Activated CD8-positive, alpha-beta memory T cell treated with anti-CD3 and anti-CD28 coated beads, Interleukin-2, amount 50 U/mL, for 24 hours (primary cell): ENCODE results near the gene C22orf23.

Source experiments
- DNase-seq: peaks from one replicate; pipeline ENCODE4 v3.0.0-alpha.2; 2020; ENCODE audit errors: extremely low read depth

C22orf23 gene

DNA sequence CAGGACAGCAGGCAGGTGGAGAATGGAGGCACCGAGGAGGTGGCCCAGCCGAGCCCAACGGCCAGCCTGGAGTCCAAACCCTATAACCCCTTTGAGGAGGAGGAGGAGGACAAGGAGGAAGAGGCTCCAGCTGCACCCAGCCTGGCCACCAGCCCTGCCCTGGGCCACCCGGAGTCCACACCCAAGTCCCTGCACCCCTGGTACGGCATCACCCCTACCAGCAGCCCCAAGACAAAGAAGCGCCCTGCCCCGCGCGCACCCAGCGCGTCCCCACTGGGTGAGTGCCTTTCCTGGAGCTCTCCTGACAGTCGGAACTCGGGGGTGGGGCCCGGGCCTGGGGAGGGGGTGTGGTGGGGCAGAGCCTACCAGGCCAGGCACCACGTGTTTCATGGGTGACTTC lies 27.6 kb downstream of the C22orf23 start:
- DNase-seq: no peak

DNA sequence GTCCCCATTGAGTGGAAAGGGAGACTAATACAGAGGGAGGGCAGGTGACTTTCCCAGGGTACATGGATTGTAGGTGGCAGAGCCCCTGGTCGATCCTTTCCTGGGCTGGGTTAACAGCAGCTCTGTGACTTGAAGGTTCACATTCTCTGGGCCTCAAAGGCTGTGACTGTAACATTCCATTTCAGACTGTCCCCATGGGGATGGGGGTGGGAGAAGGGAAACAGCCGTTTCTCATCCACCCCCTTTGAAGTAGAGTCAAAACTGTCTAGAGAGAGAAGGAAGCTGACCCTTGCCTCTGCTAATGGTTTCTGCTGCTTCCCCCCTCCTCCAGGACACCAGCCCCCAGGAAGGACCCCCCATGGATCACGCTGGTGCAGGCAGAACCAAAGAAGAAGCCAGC lies 28.1 kb downstream of the C22orf23 start:
- no peak for DNase-seq

DNA sequence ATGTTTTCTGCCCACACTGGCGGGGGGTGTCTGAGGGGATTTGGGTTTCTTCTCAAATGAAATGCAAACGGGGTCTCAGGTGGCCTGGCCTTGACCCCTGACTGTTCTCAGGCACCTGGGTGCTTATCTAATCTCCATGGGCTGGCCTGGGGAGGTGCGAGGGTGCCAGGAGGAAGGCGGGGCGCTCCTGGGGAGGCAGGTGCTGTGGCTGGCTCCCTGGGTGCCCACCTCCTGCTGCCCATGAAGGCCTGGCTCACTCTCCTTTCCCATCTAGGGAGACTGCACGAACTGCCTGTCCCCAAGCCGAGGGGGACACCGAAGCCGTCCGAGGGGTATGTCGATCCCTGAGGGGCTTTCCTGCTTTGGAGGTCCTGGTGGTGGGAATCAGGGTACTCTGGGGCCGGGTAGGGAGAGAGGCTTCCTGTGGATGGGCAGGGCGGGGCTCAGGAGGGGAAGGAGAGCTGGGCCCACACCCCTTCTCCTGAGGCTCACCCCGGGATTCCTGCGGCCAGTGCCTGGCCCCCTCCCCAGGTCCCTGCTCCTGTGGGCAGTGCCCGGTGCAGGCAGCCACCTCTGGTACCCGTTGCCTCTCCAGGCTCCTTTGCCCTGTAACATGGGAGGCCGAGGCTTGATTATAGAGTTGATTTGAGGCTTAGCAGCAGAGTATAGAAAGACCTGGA lies 28.9 kb downstream of the C22orf23 start:
- no peak for DNase-seq

DNA sequence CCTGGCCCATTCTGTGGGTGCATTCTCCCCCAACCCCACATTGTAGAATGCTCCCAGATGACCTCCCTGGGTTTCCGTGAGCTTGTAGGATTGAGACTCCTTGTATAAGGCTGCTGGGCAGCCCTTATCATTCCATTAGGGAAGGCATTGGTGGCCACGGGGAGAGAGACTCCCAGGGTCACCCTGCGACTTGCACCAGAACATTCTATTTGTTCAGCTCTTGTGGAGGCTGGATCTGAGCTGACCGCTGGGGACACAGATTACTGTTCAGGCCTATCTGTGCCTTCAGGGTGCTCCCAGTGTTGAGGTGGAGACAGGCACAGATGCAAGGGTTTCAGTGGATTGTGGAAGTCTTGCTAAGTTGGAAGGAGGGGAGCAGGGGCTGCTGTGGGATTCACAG lies 29.5 kb downstream of the C22orf23 start:
- DNase-seq: no peak

DNA sequence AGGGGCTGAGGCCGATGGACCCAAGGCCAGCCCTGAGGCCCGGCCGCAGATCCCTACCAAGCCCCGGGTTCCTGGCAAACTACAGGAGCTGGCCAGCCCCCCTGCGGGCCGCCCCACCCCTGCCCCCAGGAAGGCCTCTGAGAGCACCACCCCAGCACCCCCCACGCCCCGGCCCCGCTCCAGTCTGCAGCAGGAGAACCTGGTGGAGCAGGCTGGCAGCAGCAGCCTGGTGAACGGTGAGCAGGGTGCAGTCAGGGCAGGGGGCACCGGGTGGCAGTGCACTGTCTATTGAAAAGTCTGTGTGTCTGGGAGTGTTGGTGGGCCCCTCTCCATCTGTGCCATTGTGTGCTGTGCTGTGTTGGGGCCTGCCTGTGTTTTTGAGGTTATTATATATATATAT lies 31.2 kb downstream of the C22orf23 start:
- no peak for DNase-seq

DNA sequence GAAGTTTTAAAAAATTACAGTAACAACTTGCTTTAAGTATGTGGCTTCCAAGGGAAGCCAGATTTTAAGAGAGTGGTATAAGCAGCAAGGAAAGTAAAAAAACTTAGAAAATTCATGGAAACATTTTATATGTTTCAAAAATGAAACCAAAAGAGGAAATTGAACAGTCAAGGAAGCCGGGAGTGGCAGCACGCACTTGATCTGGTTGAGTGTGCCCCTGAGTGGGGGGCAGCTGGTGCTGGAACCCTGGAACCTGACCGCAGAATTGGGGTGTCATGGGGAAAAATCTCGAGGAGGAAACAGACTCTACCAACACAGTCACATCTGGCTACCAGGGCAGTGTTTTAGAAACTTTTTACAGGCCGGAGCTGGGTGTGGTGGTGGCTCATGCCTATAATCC lies 33.3 kb downstream of the C22orf23 start:
- DNase-seq: no peak

DNA sequence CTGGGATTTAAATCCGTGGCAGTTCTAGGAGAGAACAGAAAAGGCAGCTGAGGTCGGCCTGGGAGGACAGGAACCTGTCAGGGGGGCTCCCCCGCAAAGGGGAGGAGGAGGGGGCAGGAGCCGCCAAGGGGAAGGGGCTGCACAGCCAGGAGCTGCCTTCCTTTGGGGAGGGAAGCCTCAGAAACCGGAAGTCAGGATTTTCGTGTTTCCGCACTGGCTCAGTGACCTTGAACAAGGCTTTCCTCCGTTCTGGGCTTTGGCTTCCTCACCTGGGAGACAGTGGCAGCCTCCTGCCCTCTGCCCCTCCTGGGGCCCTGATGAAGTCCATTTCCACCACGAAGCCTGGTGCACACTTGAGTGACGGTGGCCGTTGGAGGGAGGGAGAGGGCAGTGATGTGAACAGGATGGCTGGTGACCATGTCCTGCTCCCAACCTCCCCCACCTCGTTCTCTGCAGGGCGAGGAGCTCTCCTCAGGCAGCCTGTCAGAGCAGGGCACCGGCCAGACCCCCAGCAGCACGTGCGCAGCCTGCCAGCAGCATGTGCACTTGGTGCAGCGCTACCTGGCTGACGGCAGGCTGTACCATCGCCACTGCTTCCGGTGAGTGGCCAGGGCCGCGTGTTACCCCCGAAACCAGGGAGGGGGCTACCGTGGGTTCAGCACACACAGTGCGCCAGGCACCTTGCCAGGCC lies 34.7 kb downstream of the C22orf23 start:
- no peak for DNase-seq

DNA sequence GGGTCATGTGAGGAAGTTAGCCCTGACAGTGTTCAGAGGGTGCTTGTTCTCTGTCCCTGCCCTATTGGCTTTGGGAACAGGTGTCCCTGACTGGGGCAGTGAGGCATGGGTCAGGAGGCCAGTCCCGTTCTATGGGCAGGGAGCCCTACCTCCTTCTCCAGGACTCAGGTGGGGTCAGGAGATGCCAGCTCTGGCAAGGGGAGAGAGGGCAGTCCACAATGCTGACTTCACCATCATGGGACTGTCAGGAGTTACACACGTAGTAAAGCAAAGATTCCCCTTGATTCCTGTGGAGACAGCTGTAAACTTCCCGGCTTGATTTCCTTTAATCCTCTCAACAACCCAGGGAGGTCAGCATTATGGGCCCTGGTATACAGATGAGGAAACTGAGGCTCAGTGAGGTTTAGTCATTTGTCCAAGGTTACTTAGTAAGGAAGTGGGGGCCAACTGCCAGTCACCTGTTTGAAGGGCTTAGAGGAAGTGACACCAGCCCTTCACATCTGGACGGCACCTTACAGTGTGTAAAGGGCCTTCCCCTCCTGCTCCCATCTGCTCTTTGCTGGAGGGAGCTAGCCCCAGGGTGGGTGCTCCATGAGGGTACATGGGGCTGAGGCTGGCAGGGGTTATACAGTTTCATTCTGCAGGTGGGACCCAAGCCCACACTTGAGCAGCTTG lies 35.4 kb downstream of the C22orf23 start:
- DNase-seq: no peak

DNA sequence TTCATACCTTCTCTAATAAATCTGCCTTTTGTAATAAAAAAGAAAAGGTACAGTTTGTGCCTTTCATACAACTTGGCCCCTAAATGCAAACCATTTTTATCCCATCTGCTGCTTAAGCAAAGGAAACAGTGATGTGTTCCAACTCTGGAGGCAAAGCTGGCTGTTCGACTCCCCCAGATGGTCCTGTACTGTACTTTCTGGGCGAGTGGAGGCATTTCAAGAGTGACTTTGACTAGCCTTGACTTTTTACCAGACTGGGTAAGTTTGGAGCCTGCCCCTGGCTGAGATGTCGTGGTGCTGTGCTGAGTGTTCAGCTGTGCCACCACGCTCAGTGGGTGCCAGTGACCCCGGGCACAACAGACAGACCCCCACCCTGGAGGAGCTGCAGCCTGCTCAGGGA lies 37.1 kb downstream of the C22orf23 start:
- DNase-seq: no peak

DNA sequence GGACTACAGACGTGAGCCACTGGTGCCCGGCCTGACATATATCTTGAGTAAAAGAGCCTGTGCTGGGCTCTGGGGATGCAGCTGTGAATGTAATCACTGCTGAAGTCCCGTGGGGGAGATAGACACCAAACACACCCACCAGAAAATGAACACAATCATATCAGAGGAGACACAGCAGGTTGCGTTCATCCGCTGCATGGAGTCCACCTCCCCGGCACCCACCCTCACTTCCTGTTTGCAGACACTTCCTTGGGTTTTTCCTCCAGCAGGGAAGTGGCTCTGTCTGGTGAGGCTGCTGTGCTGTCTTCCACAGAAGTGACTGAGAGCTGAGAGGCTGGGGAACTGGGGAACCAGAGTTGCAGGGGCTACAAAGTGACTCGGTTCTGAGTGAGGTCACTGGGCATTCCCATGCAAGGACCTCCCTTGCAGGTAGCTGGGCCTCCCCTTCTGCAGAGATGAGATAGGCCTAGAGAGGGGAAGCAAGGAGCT lies 40.1 kb downstream of the C22orf23 start:
- DNase-seq: no peak

DNA sequence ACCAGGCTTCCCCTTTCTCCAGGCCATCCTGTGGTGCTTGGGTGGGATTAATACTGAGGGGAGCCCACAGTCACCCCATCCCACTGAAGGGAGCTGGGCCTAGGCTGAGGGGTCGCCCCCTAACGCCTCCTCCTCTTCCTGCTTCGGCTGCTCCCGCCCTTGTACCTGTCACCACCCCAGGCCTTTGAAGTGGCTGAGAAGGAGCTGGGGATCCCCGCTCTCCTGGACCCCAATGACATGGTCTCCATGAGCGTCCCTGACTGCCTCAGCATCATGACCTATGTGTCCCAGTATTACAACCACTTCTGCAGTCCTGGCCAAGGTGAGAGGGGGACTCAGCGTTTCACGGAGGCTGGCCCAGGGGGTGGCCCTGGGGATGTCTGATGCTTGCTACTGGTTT lies 41.2 kb downstream of the C22orf23 start:
- no peak for DNase-seq

DNA sequence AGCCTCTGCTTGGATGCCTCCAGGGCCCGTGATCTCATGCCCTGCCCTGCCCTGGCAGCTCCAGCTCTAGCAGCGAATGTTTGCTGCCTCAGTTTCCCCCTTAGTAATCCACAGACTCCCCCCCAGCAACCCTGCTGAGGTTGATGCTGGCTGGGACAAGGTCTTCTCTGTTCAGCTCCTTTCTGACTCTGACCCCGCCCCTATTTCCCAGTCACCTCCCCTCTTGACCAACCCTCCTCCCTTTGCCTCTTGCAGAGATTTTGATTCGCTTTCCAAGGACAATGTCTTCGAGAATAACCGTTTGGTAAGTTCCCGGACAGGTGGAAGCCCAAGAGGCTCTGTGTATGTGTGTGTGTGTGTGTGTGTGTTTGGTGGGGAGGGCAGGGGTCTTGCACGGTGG lies 41.7 kb downstream of the C22orf23 start:
- no peak for DNase-seq

DNA sequence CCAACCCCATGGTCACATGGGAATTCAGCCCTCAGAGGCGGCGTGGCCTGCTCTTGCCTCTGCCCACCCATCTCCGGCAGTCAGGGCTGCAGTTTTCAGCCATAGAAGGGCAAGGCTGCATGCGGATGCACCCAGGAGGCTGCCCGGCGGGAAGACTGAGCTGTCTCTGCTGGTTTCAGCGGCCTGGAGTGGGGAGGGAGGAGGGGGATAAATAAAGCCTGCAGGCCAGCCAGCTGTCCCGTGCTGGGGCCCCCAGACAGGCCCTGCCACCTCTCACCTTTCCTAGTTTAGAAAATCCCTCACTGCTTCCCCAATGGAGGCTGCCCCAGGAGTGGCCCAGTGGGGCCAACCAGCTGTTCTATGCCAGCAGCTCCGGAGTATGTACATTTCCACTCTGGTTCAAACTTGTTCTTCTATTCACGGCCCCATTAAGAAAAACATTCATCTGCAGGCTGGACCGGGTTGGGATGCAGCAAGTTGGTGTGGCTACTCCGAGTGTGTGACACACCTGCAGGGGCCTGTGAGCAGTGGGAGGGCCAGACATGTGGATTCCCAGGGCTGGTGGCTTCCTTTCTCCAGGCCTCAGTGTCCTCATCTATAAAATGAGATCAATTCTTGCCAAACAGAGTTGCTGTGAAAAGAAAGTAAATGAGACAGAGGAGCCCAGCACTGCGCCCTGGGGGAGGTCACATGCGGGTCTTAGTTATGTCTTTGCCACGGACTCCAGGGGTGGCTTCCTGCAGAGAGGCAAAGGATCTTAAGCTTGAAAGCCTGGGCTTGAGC lies 42.3 kb downstream of the C22orf23 start:
- DNase-seq: no peak

DNA sequence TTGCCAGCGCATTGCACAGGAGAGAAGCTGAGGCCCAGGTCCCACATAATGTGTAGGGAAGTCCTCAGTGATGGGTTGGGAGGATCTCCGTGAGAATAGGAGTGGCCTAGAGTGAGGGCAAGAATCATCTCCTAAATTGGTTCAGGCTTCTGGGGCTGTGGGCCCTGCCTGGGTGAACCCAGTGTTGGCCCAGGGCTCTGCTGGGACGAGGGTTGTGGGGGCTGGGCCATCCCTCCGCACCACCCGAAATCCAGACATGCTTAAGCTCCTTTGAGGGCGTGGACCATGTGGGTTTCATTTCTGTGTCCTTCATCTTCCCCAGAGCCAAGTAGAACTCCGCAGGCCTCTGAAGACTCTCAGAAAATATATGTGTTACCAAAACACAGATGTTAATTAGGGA lies 43.6 kb downstream of the C22orf23 start:
- DNase-seq: no peak

DNA sequence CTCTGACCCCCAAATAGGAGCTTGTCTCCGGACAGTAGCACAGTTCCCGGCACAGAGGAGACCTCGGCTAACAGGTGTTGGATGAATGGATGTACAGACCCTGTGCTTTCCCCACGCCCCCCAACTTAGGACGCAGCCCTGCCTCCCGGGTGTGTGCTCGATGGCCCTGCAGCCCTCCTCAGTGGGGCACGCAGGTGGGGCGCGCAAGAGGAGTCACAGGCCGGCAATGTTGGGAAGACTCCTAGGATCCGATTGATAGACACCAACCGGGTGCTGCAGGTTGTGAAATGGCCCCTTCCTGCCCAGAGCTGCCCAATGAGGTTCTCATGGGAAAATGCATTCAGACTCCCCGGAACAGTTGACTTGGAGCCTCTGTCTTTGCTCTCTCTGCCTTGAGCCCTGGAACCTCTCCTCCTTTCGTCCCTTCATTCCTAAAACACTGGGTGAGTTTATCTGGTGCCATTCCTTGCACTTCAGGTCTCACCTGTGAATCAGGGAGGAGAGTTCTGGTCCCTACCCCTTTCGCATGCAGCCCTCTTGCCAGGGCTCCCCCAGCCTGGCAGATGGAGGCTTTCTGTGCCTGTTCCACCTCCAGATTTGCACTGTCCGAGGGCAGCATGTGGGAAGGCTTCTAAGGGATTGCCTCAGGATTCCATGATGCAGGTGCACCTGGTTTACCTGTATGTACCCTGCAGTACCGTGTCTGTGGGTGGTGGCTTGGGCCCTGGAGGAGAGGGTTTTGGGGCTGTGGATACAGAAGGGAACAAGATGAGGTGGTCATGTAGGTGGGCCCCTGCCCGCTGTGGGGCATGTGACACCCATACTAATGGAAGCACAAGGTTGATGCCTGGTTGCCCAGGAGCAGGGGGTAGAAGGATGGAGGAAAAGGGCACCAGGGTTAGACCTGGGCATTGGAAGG lies 46.1 kb downstream of the C22orf23 start:
- no peak for DNase-seq

DNA sequence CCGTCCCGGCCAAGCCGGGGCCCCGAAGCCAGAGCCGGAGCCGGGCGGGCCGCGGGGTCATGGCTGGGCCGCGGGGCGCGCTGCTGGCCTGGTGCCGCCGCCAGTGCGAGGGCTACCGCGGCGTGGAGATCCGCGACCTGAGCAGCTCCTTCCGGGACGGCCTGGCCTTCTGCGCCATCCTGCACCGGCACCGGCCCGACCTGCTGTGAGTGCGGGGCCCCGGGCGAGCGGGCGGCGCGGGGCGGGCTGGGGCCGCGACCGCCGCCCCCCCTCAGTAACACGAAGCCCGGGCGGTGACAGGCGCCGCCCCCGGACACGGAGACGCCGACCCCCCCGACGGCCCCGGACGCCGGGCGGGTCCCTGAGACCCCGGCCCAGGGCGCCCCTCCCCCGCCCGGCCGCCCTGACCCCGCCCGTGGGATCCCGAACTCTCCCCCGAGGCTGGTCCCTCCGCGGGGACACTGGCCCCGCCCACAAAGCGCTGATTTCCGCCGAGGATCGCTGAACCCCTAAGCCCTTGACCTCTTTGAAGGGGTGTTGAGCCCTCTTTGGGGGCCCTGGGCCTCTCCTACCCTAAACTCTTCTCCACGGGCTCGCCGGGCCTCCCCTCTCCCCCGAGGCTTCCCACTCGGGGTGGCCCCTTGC lies 46.9 kb downstream of the C22orf23 start:
- DNase-seq: no peak

DNA sequence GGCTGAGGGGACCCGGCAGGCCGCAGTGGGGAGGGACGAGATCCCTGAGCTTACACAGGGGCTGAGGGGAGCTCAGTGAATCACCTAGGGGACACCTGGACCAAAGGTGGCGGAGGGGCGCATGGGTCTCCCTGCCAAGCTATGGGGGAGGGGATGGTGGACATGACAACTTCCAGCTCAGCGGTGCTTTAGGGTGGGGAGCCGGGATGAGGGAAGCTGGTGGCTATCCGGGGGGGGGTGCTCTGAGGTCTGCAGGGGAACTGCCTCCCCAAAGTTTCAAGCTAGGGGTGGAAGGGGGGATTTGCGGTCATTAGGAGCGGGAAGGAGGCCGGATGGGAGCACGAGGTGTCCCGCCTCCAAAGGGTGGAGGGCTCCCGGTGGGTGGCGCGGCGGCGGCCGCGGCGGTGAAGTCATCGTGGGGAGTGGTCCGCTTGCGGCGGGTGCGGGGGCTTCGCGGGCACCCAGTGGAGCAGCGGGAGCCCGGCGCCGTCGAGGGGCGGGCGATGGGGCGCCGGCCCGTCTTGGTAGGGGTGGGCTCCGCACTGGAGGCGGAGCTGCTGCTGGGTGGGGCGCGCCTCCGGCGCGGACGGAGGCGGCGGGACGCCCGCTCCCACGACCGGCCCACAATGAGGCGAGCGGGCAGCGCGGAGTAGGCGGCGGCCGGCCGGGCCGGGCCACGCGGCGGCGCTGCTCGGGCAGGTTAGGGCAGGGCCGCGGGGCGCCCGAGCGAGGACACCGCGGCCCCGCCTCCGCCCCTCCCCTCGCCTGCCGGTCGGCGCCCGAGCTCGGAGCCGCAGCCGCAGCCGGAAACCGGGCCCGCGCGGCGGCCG lies 47.7 kb downstream of the C22orf23 start, which contains the start of gene MICALL1:
MICALL1 (plus strand) TSS at position 764 of the 830 bp plus-strand sequence. CDS start 126 bp downstream, outside the sequence.
- DNase-seq: no peak

DNA sequence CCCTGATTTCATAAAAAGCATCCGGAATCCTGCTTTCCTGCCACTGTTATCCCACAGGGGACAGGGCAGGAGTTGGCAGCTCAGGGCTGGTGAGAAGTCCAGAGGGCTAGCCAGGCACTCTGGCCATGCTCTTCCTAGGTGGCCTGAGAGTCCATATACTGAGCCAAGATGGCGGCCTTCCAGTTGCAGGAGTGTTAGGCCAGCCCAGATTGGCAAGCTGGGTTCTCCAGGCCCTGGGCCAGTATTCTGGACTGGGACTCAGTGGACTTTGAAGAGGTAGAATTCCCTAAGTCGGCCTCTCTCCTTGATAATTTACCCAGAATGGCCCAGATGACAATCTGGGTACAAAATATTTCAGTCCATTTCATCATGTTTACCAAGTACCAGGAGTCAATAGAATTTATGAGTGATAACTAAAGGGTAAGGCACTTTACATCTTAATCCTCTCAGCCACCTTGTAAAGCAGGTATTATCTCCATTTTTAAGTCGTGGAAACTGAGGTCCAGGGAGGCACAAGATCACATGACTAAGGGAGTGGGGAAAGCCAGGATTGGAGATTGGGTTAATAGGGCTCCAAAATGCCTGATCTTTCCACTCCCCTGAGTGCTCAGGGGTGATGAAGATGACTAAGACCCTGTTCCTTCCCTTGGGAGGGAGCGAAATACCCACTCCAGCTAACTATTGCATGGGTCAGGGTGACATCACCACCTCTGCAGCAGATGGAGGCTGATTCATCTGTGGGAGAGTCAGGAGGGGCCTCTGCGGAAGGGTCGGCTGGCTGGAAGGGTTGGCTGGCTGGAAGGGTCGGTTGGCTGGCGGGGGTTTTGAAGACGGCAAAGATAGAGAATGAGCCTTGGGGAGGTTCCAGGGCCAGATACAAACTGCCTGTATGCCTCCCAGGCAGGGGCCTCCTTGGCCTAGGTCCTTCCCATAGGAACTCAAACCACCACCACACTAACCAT lies 48.5 kb downstream of the C22orf23 start:
- no peak for DNase-seq
